Central memory CD4-positive, alpha-beta T cell (primary cell): ENCODE results near the gene HIF3A.

Source experiments
- DNase-seq: peaks from one replicate; pipeline ENCODE4 v3.0.0; 2022

HIF3A gene

GRCh38 chr19:46337487-46337886 lies 40.6 kb downstream of the HIF3A start:
- DNase-seq, result no peak

GRCh38 chr19:46339446-46339845 lies 42.6 kb downstream of the HIF3A start:
- no peak for DNase-seq

GRCh38 chr19:46340051-46340659 lies 43.3 kb downstream of the HIF3A start:
- DNase-seq, result no peak

DNA sequence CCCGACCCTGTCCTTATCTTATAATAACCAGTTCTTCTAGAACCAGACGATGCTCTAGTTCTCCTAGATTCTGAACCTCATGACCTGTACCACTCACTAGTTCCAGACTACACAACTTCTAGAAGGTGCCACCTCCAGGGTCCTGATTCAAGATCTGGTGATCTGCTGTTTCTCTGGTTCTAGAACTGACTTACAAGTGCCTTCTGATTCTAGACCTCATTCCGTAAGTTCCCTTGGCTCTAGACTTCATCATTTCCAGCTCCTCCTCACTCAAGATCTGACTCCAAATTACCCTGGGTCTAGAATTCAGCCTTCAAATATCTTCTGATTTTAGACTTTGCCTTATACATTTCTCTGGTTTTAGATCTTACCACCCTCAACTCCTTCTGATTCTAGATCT lies 45.1 kb downstream of the HIF3A start:
- no peak for DNase-seq

DNA sequence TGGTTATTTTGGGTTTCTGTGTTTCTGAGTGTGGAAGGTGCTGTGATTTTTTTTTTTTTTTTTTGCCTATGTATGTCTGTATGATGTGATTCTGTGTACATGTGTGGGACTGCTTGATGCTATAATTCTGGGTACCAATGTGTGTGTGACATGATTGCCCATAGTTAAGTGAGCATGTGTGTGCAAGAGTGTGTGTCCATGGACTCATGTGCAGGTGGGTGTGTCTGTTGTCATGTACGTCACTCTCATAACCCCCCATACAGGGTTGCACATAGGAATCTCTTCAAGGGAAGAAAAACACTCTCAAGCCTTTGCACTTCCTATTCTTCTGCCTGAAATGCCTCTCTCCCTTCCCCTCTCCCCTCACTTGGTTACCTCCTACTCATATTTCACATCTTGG lies 47.5 kb downstream of the HIF3A start:
- no peak for DNase-seq

GRCh38 chr19:46345157-46345556 lies 48.3 kb downstream of the HIF3A start:
- DNase-seq, result no peak

DNA sequence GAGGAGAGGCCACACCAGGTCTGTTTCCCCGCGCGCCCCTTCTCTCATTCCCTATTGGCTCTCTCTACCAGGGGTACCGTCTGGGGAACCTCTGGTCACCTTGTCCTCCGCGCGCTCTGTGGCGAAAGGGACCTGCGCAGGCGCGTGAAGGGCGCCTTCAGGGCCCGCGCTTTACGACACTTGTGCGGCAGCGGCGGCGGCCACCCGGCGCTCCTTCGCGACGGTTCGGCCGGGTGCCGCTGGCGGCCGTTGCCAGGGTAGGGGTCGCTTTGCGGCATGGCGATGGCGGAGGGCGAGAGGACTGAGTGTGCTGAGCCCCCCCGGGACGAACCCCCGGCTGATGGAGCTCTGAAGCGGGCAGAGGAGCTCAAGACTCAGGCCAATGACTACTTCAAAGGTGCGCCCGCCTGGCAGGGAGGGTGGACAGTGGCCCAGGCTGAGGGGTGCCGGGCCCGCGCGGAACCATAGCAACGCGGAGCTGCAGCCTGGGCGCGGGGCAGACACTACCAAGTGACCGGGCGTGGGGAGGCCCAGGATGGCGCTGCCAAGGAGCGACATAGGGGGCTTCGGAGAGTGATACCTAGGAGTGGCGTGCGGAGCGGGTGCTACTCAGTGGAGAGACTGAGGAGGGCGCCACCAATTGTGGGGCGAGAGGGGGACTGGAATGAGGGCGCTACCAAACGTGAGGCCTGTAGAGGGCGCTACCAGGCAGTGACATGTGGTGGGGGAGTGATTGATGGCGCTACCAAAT lies 50.2 kb downstream of the HIF3A start, which contains the start of gene PPP5C:
PPP5C (plus strand) TSS at position 267 of the 751 bp plus-strand sequence; CDS start at position 277, 10 bp downstream.
- peak; percentile 81 for DNase-seq

DNA sequence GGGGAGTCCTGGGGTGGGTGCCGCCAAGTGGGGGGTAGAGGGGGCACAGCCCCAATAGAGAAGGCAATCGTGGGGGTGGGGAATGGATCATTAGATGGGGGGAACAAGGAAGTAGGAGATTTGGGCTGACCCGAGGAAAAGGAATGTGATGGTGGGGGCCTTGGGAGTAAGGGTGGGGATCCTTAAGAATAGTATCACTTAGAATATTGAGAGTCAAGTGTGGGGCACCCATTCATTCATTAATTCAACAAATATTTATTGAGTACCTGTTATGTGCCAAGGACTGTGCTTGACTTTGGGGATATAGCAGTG lies 50.7 kb downstream of the HIF3A start:
- no peak for DNase-seq

- DNase-seq, result no peak
These were observed 51.1 kb downstream of the HIF3A start for GRCh38 chr19:46347985-46348384.

DNA sequence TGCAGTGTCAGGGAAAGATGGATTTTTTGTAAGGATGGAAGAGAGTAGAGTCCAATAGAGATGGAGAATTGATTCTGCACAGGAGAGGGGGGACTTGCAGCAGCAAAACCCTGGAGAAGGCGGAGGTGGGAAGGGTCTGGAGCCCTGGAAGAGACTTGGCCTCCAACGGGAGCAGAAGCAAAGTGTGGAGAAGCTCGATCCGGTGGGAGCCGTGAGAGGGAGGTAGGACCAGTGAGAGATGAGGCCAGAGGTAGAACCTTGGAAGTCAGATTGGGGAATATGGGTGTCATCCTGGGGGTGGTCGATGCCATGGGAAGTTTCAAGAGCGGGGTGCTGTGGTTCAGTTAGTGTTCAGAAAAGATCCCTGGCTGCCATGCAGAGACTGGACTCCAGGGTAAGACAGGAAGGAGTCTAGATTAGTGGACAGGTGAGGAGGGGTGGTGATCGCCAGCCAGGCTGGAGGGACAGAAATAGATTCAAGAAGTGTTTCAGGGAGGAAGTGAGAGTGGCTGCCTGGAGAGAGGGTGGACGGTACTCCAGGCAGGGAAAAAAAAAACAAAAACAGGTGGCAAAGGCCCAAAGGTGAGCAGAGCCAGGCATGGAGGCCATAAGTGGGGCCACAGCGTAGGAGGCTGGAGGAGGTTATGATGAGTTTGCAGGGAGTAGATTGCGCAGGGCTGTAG lies 52.6 kb downstream of the HIF3A start:
- DNase-seq, result no peak

- DNase-seq, result no peak
These were observed 53.4 kb downstream of the HIF3A start for GRCh38 chr19:46350029-46350757.

- no peak for DNase-seq
These were observed 53.9 kb downstream of the HIF3A start for GRCh38 chr19:46350758-46351159.

DNA sequence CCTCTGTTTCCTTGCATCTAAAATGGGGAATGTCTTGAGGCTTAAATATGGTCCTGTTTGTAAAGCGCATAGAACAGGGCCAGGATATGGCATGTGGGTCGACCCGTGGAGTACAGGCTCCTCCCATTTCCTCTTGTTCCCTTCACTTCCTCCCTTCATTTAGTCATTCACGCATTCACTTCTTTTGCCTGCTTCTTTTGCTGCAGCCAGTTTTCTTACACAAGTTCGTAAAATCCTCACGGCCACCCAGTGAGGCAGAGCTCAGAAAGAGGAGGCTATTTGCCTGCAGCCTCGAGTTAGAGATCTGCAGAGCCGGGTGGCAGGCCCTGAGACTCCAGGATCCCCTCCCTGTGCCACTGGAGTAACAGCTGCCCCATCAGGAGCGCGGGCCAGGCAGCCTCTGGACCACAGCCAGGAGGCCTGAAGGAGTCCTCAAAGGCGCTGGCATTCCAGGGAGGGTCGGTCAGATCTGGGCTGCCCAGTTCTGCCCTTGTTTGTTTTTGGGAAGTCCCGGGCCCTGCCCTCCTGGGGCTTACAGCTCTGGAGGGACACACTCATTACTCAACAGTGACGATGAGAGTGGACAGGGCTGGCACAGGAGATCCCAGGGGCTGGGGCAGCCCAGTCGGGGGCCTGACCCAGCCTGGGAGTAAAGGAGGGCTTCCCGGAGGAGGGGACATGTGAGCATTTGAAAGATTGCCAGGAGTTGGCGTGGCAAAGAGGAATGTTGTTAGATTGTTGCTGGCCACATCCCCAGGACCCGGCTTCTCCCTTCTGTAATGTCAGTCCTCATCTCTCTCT lies 54.6 kb downstream of the HIF3A start:
- DNase-seq, result peak; percentile 8

GRCh38 chr19:46353730-46354528 lies 57.1 kb downstream of the HIF3A start:
- no peak for DNase-seq

GRCh38 chr19:46355234-46356148 lies 58.6 kb downstream of the HIF3A start:
- no peak for DNase-seq

- DNase-seq, result no peak
These were observed 59.6 kb downstream of the HIF3A start for GRCh38 chr19:46356149-46357055.

DNA sequence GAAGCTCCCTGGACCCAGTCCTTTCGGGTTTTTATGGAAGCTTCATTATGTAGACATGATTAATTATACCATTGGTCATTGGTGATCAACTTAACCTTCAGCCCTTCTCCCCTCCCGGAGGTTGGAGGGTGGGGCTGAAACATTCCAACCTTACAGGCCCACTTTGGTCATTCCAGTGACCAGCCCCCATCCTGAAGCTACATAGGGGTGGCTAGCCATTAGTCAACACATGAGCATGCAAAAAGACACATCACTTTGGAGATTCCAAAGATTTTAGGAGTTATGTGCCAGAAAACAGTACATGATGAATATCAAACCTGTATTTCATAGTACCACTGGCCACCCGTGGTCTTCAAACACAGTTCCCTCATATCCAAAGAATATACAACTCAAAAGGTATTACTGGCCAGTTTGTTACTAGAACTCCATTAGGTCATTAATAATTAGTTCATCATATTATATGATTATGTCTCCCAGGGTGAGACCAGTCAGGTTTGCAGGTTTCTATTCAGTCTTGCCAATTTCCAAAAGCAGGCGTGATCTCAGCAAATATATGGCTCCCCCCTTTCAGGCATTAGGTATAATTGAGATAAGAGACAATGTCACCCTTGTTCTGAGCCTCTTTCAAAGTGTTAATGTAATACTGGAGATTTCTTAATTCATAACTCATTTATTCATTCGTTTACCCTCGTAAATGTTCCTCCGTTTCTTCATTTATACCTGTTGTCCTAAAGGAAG lies 61.2 kb downstream of the HIF3A start:
- no peak for DNase-seq

DNA sequence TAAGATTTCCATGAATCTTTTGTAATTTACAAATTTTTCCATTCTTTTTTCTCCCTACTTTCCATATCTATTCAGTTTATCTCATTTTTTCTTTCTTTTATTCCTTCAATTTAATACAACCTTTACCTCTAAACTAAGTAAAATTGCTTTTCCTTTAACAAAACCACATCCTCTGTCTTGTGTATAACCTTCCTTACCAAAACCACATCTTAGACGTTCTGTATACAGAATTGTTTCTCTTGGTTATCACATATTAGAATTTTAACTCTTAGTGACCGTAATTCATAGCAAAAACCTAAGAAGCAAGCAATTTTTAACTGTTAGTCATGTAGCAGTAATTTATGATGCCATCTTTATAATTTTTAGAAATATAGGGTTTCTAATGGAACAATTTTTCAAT lies 65.1 kb downstream of the HIF3A start:
- DNase-seq, result peak; percentile 61

DNA sequence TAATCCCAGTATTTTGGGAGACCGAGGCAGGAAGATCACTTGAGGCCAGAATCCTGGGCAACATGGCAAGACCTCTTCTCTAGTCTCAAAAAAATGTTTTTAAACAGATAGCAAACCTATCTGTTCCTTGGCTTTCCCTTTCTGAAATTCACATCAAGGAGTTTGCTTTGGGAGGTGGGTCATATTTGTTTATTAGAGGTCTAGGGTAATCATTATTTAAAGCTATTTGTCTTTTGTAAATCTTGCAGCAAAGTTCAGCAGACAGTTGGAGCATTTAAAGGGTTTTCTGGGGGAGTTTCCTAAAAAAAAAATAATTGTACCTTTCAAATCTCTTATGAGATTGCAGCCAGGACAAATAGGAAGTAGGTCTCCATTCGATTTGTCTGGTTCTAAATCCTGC lies 67.5 kb downstream of the HIF3A start:
- DNase-seq, result no peak
